OCI-LY1 (cell line): ENCODE data around the gene ARHGEF19.

Experiments used
- EZH2 ChIP-seq: fragments of 200-600 bp; sonication (generic), shearing (Covaris generic); IDR thresholded peaks from 2 replicates; pipeline ENCODE4 v1.8.0; 2017; ENCODE audit warnings: borderline replicate concordance, mixed run types, mild to moderate bottlenecking, antibody characterized with exemption, low read length, moderate library complexity, mixed read lengths
- TF ChIP-seq, protein P1 (sequence below): fragments of 200-600 bp; sonication (generic), shearing (Covaris generic); IDR thresholded peaks from 2 replicates; pipeline ENCODE4 v1.5.1; 2017; ENCODE audit warnings: mild to moderate bottlenecking, antibody characterized with exemption, low read length, moderate library complexity, mixed read lengths

GRCh38 chr1:16177306-16177705 is 35.1 kb downstream of the ARHGEF19 start:
- TF ChIP-seq, protein P1, sequence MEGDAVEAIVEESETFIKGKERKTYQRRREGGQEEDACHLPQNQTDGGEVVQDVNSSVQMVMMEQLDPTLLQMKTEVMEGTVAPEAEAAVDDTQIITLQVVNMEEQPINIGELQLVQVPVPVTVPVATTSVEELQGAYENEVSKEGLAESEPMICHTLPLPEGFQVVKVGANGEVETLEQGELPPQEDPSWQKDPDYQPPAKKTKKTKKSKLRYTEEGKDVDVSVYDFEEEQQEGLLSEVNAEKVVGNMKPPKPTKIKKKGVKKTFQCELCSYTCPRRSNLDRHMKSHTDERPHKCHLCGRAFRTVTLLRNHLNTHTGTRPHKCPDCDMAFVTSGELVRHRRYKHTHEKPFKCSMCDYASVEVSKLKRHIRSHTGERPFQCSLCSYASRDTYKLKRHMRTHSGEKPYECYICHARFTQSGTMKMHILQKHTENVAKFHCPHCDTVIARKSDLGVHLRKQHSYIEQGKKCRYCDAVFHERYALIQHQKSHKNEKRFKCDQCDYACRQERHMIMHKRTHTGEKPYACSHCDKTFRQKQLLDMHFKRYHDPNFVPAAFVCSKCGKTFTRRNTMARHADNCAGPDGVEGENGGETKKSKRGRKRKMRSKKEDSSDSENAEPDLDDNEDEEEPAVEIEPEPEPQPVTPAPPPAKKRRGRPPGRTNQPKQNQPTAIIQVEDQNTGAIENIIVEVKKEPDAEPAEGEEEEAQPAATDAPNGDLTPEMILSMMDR = no peak
- no peak for TF ChIP-seq EZH2
